ENCODE data around the gene MSMB. TPM values are rescaled to one million over a fixed set of nuclear protein-coding genes. Genes with fewer than 3 reads are reported as not detected.

MSMB gene
- total RNA-seq (2022; extraction: Qiagen RNA extraction): 0.63 TPM in 1 of 5 replicates, not detected in the others

GRCh38 chr10:46046261-46046660, at the start of gene MSMB:
Gene MSMB (minus strand): TSS chr10:46046269. CDS start chr10:46046237, 32 bp downstream.

GRCh38 chr10:46030091-46030937, 15.8 kb downstream of the MSMB start, which contains the start of gene NCOA4:
Gene NCOA4 (minus strand): TSS chr10:46030623. CDS start chr10:46016680, 13,943 bp downstream.

Other genes starting within 250 kb of the MSMB start
- 5.2 to 10.4 TPM (median 8.3 TPM) in 5 replicates for gene AGAP4, start 198.8 kb downstream of the MSMB start, total RNA-seq (2022; extraction: Qiagen RNA extraction)
- gene TIMM23, start 73.8 kb downstream of the MSMB start, total RNA-seq (2022; extraction: Qiagen RNA extraction): 152 to 167 TPM (median 154 TPM) in 5 replicates
- 81.5 to 97.8 TPM (median 88.1 TPM) in 5 replicates for gene NCOA4, start 15.6 kb downstream of the MSMB start, total RNA-seq (2022; extraction: Qiagen RNA extraction)
- gene ANTXRL, start 240.7 kb upstream of the MSMB start, total RNA-seq (2022; extraction: Qiagen RNA extraction): 0.17 to 0.39 TPM (median 0.24 TPM) in 3 of 5 replicates, not detected in the others